Loucy (cell line): ENCODE measurements around the gene GIMAP7.

Source experiments
- H2AFZ ChIP-seq: fragments of 200-600 bp; sonication (generic); 2 replicates; pipeline ENCODE4 v1.6.0; 2016; ENCODE audit warnings: antibody characterized with exemption, mild to moderate bottlenecking, low read length, moderate library complexity
- H3F3A ChIP-seq: fragments of 200-600 bp; 2 replicates; pipeline ENCODE4 v1.6.0; 2016; ENCODE audit warnings: antibody characterized with exemption, low read depth, mild to moderate bottlenecking
- H3K27me3 ChIP-seq: fragments of 200-600 bp; sonication (generic); 2 replicates; pipeline ENCODE4 v1.6.1; 2014; ENCODE audit warnings: low read length, mild to moderate bottlenecking; ENCODE audit not compliant: insufficient read depth, poor library complexity, severe bottlenecking
- H3K36me3 ChIP-seq: fragments of 200-600 bp; sonication (generic); 2 replicates; pipeline ENCODE4 v1.6.1; 2016; ENCODE audit warnings: low read length; ENCODE audit not compliant: insufficient read depth
- H3K4me1 ChIP-seq: fragments of 200-600 bp; sonication (generic); 2 replicates; pipeline ENCODE4 v1.5.1; 2014; ENCODE audit warnings: low read length, mild to moderate bottlenecking; ENCODE audit not compliant: insufficient read depth, poor library complexity, severe bottlenecking
- H3K4me2 ChIP-seq: fragments of 200-600 bp; sonication (generic); 2 replicates; pipeline ENCODE4 v1.6.0; 2014; ENCODE audit warnings: antibody characterized with exemption, low read length, low read depth, mild to moderate bottlenecking; ENCODE audit not compliant: poor library complexity, severe bottlenecking
- H3K4me3 ChIP-seq: fragments of 200-600 bp; sonication (generic); 2 replicates; pipeline ENCODE4 v1.5.1; 2014; ENCODE audit warnings: low read length, mild to moderate bottlenecking, mixed read lengths; ENCODE audit not compliant: poor library complexity, severe bottlenecking
- H3K79me2 ChIP-seq: fragments of 200-600 bp; sonication (generic); 2 replicates; pipeline ENCODE4 v1.6.1; 2014; ENCODE audit warnings: low read length; ENCODE audit not compliant: insufficient read depth
- H3K9ac ChIP-seq: fragments of 200-600 bp; sonication (generic); 2 replicates; pipeline ENCODE4 v1.6.0; 2014; ENCODE audit warnings: mild to moderate bottlenecking, low read depth, low read length, moderate library complexity; ENCODE audit not compliant: poor library complexity, severe bottlenecking
- H3K9me2 ChIP-seq: fragments of 200-600 bp; sonication (generic); replicated peaks from 2 replicates; pipeline ENCODE4 v1.6.1; 2016; ENCODE audit warnings: low read depth, low read length, mixed read lengths
- H3K9me3 ChIP-seq: fragments of 200-600 bp; sonication (generic); 2 replicates; pipeline ENCODE4 v1.6.1; 2014; ENCODE audit warnings: mild to moderate bottlenecking, antibody characterized with exemption, low read length, low read depth; ENCODE audit not compliant: insufficient read depth
- H4K20me1 ChIP-seq: fragments of 200-600 bp; sonication (generic); 2 replicates; pipeline ENCODE4 v1.6.0; 2014; ENCODE audit warnings: antibody characterized with exemption, low read length, mild to moderate bottlenecking; ENCODE audit not compliant: insufficient read depth, poor library complexity, severe bottlenecking
- CTCF ChIP-seq: fragments of 200-600 bp; sonication (generic); conservative IDR thresholded peaks from 2 replicates; pipeline ENCODE4 v1.5.1; 2014; ENCODE audit warnings: mild to moderate bottlenecking, antibody characterized with exemption, low read length
- EZH2phosphoT487 ChIP-seq: fragments of 200-600 bp; IDR thresholded peaks from 2 replicates; pipeline ENCODE4 v1.6.1; 2018; ENCODE audit warnings: antibody characterized with exemption, mild to moderate bottlenecking, moderate library complexity, borderline replicate concordance

Gene GIMAP7

GRCh38 chr7:150473902-150474301, 40.8 kb upstream of the GIMAP7 start:
- no peaks in the 10 kb centered on the region for H4K20me1 ChIP-seq
- H2AFZ ChIP-seq, result no peak overlapping the region
- no peak overlapping the region for H3K4me3 ChIP-seq
- no peaks in the 10 kb centered on the region for H3K9me2 ChIP-seq
- no peaks in the 10 kb centered on the region for H3F3A ChIP-seq
- H3K79me2 ChIP-seq, result no peaks in the 10 kb centered on the region
- H3K9ac ChIP-seq, result no peak overlapping the region
- H3K27me3 ChIP-seq, result no peaks in the 10 kb centered on the region
- H3K4me2 ChIP-seq, result no peak overlapping the region
- H3K4me1 ChIP-seq, result peaks cover 5% of the 10 kb centered on the region
- TF ChIP-seq EZH2phosphoT487, result no peak
- TF ChIP-seq CTCF, result no peak
- no peaks in the 10 kb centered on the region for H3K9me3 ChIP-seq
- H3K36me3 ChIP-seq, result no peaks in the 10 kb centered on the region

- Histone ChIP-seq H3K9me2 (no peaks in the 10 kb centered on the region), H3K9ac (no peak overlapping the region), H3F3A (no peaks in the 10 kb centered on the region), H3K4me3 (no peak overlapping the region), H4K20me1 (no peaks in the 10 kb centered on the region), H3K79me2 (no peaks in the 10 kb centered on the region), H3K4me2 (no peak overlapping the region), H3K9me3 (no peaks in the 10 kb centered on the region), H3K36me3 (no peaks in the 10 kb centered on the region), H3K27me3 (no peaks in the 10 kb centered on the region), H2AFZ (no peak overlapping the region), H3K4me1 (peaks cover 4% of the 10 kb centered on the region)
- TF ChIP-seq EZH2phosphoT487 (no peak), CTCF (no peak)
Observed at GRCh38 chr7:150476285-150476684, 38.4 kb upstream of the GIMAP7 start.

- Histone ChIP-seq H3K4me1 (peaks cover 11% of the 10 kb centered on the region), H3K36me3 (no peaks in the 10 kb centered on the region), H2AFZ (no peak overlapping the region), H3F3A (no peaks in the 10 kb centered on the region), H3K9me3 (no peaks in the 10 kb centered on the region), H3K4me2 (no peak overlapping the region), H4K20me1 (no peaks in the 10 kb centered on the region), H3K27me3 (no peaks in the 10 kb centered on the region), H3K9me2 (no peaks in the 10 kb centered on the region), H3K9ac (no peak overlapping the region), H3K79me2 (no peaks in the 10 kb centered on the region), H3K4me3 (no peak overlapping the region)
- TF ChIP-seq CTCF, result no peak
- no peak for TF ChIP-seq EZH2phosphoT487
Observed at GRCh38 chr7:150476819-150477631, 37.6 kb upstream of the GIMAP7 start.
